ENCODE measurements around the gene PRKAG1.

PRKAG1 gene

GRCh38 chr12:48980953-48981756 is 37.4 kb downstream of the PRKAG1 start:
- DNase-seq (ENCODE audit: low read depth): no peak
- H3K4me3 ChIP-seq (replicated peaks; ENCODE audit: low read depth, low read length): no peak overlapping the region
- TF ChIP-seq CTCF (IDR thresholded peaks at IDR 0.05; ENCODE audit: low read length, missing control alignments): no peak

- TF ChIP-seq CTCF (IDR thresholded peaks at IDR 0.05; ENCODE audit: low read length, missing control alignments): no peak
- DNase-seq (ENCODE audit: low read depth): no peak
- no peak overlapping the region for H3K4me3 ChIP-seq (replicated peaks; ENCODE audit: low read depth, low read length)
These were observed 38.1 kb downstream of the PRKAG1 start for GRCh38 chr12:48980389-48980952.

GRCh38 chr12:48979602-48980388 is 38.8 kb downstream of the PRKAG1 start:
- no peak for TF ChIP-seq CTCF (IDR thresholded peaks at IDR 0.05; ENCODE audit: low read length, missing control alignments)
- DNase-seq (ENCODE audit: low read depth): no peak
- no peak overlapping the region for H3K4me3 ChIP-seq (replicated peaks; ENCODE audit: low read depth, low read length)

- no peak for DNase-seq (ENCODE audit: low read depth)
- H3K4me3 ChIP-seq (replicated peaks; ENCODE audit: low read depth, low read length): no peak overlapping the region
- no peak for TF ChIP-seq CTCF (IDR thresholded peaks at IDR 0.05; ENCODE audit: low read length, missing control alignments)
These were observed 39.6 kb downstream of the PRKAG1 start for GRCh38 chr12:48978741-48979601.

GRCh38 chr12:48978291-48978740 is 40.3 kb downstream of the PRKAG1 start, which contains the start of gene WNT1:
TSS of gene WNT1 (plus strand) at chr12:48978322. CDS start at chr12:48978651, 329 bp downstream.
- no peak for TF ChIP-seq CTCF (IDR thresholded peaks at IDR 0.05; ENCODE audit: low read length, missing control alignments)
- H3K4me3 ChIP-seq (replicated peaks; ENCODE audit: low read depth, low read length): no peak within 1 kb of the TSS
- no peak for DNase-seq (ENCODE audit: low read depth)
